Activated CD4-positive, alpha-beta T cell treated with anti-CD3 and anti-CD28 coated beads, Interleukin-2, amount 50 U/mL, for 4 hours (primary cell): Measurements from ENCODE around the gene MESP1.

Experiments used
- DNase-seq, 2 experiments: peaks; one replicate each; pipeline ENCODE4 v3.0.0-alpha.2; 2020

MESP1 gene

GRCh38 chr15:89755701-89756100 is 4.7 kb upstream of the MESP1 start:
- no peak for DNase-seq

GRCh38 chr15:89754361-89755154 is 3.5 kb upstream of the MESP1 start:
- no peak for DNase-seq

DNA sequence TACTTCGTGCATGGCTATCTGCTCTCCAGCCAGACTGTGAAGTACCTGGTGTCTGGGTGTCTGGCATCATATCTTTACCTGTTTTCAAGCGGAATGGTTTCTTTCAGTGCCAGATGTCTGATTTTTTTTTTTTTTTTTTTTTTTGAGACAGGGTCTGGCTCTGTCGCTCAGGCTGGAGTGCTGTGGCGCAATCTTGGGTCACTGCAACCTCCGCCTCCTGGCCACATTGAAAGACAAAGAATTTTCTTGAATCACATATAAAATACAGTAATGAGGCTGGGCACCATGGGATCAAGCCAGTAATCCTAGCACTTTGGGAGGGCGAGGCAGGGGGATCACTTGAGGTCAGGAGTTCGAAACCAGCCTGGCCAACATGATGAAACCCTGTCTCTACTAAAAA is 2.8 kb upstream of the MESP1 start:
- DNase-seq, result no peak

DNA sequence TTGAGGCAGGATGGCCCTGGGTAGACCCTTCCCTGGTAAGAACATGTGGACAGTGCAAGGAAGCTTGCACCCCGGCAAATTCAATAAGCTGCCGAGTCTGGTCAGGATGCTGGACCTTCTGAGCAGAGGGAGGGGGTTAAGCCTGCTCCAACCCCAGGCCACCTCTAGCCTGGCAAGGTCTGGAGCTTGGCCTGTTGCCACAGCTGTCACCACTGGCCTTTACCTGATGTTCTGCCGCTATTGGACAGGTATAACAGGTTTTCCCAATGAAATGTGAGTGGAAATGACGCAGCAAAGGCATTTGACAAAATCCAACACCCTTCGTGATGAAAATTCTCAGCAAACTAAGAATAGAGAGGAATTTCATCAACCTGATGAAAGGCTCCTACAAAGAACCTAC is 699 bp upstream of the MESP1 start:
- no peak for DNase-seq

GRCh38 chr15:89749951-89750559 is 994 bp downstream of the MESP1 start:
- DNase-seq, result no peak

DNA sequence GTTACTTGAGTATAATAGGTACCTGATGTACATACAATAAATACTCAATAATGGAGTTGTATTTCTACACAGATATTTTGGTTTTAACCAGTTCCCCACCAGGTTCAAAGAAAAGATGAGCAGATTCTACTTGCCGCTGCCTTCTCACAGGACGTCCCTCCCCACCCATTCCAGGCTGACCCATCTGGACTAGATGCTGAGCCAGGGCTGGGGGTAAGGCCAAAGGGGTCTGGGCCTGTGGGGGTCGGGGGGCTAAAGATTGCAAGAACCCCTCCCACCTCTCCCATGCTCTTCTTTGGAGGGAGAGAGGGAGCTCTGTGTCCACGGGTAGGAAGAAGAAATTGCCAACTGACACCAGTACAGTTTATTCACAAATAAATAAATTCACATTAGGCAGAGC is 1.5 kb downstream of the MESP1 start:
- DNase-seq, result no peak

GRCh38 chr15:89749054-89749453 is 2.0 kb downstream of the MESP1 start:
- DNase-seq, result no peak

- no peak for DNase-seq
These were observed 3.1 kb downstream of the MESP1 start for GRCh38 chr15:89747708-89748682.

GRCh38 chr15:89746386-89746780 is 4.7 kb downstream of the MESP1 start:
- DNase-seq, result no peak

- no peak for DNase-seq
These were observed 5.3 kb downstream of the MESP1 start for GRCh38 chr15:89745768-89746167.

GRCh38 chr15:89745131-89745530 is 5.9 kb downstream of the MESP1 start:
- DNase-seq, result no peak

GRCh38 chr15:89743594-89743993 is 7.5 kb downstream of the MESP1 start:
- no peak for DNase-seq

DNA sequence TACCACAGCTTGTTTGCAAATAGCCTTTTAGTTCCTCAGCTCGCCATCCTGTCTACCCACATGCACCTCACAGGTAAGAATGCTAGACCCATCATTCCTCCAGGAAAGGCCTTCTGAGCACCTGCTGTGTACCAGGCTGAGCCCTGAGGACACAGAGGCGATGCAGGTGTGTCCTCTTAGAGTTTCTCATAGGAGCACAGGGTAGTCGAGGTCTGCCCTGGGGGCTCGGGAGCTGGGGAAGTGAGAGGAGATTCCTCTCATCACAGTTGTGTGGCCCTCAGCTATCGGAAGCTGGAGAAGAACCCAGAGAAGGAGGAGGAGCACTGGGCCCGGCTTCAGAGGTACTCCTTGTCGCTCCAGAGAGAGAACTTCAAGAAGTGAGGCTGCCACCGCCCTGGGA is 8.0 kb downstream of the MESP1 start:
- no peak for DNase-seq

DNA sequence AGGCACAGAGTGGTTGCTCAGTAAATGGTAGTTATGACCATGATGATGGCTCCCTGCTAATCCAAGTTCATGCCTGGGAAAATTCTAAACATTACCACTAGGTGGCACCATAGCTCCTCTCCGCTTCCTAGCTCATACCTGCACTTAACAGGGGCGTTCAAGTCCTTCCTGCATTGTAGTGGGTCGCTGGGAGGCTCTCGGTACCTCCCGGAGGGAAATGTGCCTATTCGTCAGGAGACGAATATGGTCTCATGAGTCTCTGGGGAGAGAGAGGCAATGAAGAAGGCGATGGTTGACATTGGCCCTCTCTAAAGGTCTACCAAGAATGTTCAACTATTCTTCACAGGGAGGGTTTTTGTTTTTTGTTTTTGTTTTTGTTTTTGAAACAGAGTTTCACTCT is 10.9 kb downstream of the MESP1 start:
- DNase-seq, result peak; percentile 29 to 38

GRCh38 chr15:89735773-89736172 is 15.3 kb downstream of the MESP1 start:
- DNase-seq, result no peak

GRCh38 chr15:89732451-89733172 is 18.4 kb downstream of the MESP1 start:
- no peak for DNase-seq

- no peak for DNase-seq
These were observed 19.8 kb downstream of the MESP1 start for GRCh38 chr15:89731275-89731674.

DNA sequence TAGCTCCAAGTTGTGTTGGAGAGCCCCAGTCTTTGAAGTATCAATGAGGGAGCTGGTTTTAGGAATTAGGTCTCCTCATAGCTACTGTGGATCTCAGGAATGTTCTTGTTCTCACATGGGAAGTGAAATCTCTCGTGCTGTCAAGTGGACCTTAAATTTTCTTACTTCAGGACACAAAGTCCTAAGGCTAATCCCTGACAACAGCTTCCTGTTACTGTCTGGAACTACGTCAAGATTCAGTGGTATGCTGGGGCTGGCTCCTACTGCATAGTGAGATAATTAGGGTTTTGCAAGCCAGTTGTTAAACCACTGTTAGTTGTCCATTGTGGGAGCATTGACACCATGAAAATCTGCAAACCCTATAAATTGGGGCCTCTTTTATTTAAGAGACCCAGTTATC is 22.8 kb downstream of the MESP1 start:
- no peak for DNase-seq

GRCh38 chr15:89725064-89725463 is 26.0 kb downstream of the MESP1 start:
- no peak for DNase-seq

GRCh38 chr15:89724621-89725020 is 26.4 kb downstream of the MESP1 start:
- DNase-seq, result no peak

GRCh38 chr15:89723031-89723430 is 28.0 kb downstream of the MESP1 start:
- no peak for DNase-seq

DNA sequence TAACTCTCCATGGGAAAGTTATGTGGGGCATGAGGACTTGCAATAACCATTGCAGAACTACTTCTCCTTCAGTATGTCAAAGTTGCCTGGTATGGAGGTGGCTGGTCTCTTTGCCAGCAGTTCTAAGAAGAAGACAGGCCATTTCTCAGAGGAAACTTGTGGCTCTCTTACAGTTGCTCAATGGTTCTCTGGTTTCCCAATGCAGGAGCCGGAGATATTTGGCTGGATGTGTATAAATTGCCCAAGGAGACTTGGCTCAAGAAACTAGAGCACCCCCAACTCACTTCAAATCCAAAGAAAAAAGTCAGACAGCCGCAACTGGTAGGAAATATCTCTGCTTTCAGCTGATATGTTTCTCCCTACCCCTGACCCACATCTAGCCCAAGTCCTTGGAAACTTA is 36.3 kb downstream of the MESP1 start:
- DNase-seq, result no peak

DNA sequence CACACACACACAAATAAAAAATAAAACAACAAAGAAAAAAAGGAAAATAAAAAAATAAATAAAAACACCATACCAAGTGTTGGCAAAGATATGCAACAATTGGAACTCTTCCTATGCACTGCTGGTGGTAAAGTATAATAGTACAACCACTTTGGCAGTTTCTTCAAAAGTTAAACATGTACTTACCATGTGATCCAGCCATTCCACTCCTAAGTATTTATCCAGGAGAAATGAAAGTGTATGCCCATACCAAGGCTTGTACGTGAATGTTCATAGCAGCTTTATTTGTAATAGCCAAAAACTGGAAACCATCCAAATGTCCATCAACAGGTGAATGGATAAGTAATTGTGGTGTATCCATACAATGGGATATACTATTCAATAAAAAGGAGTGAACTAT is 43.5 kb downstream of the MESP1 start:
- no peak for DNase-seq
